LNCaP clone FGC (cell line): Measurements from ENCODE around the gene SMARCA4.
A peak's percentile ranks its signal among the peaks of the same experiment; 100 is the strongest.
"Not testable (repeated sequence)": the region's sequence is repeated elsewhere in the genome, so short reads cannot be mapped to it uniquely, and the experiment has no call there.

ENCODE experiments used
- DNase-seq: peaks from one replicate; pipeline ENCODE4 v3.0.0-alpha.2; 2011; ENCODE audit warnings: low read depth
- H3K4me3 ChIP-seq: 2 replicates; pipeline ENCODE4 v1.5.1; 2011; ENCODE audit warnings: mild to moderate bottlenecking, low read depth, low read length, control low read depth
- CTCF ChIP-seq: IDR thresholded peaks from 2 replicates; pipeline ENCODE4 v1.5.1; 2012; ENCODE audit warnings: mild to moderate bottlenecking; ENCODE audit not compliant: control insufficient read depth, insufficient read depth; ENCODE audit errors: extremely low read depth

The SMARCA4 gene

GRCh38 chr19:11079999-11080398 lies 119.2 kb downstream of the SMARCA4 start:
- DNase-seq = no peak
- no peak overlapping the region for H3K4me3 ChIP-seq
- no peak for TF ChIP-seq CTCF

- H3K4me3 ChIP-seq = no peak overlapping the region
- DNase-seq = no peak
- no peak for TF ChIP-seq CTCF
Observed at GRCh38 chr19:11087870-11088505, 127.2 kb downstream of the SMARCA4 start.

- peak overlapping the region; percentile 75 for H3K4me3 ChIP-seq
- peak; percentile 17 for DNase-seq
- TF ChIP-seq CTCF = no peak
Observed at GRCh38 chr19:11088506-11089253, 127.8 kb downstream of the SMARCA4 start.

- DNase-seq = peak; percentile 91
- H3K4me3 ChIP-seq = peak within 1 kb of the TSS; percentile 75
- TF ChIP-seq CTCF = no peak
Observed at GRCh38 chr19:11089254-11090013, 128.6 kb downstream of the SMARCA4 start, which contains the start of gene LDLR. Gene LDLR (plus strand): TSS chr19:11089463. CDS start chr19:11089549, 86 bp downstream.

- peak overlapping the region; percentile 75 for H3K4me3 ChIP-seq
- DNase-seq = not testable (repeated sequence)
Observed at GRCh38 chr19:11090014-11090263, 129.1 kb downstream of the SMARCA4 start.

- H3K4me3 ChIP-seq = peak overlapping the region; percentile 75
- peak; percentile 88 for DNase-seq
- TF ChIP-seq CTCF = no peak
Observed at GRCh38 chr19:11090264-11090996, 129.6 kb downstream of the SMARCA4 start.
